HG03196 (cell line): ENCODE measurements around the gene SEMA7A.
"Not testable (repeated sequence)": the region's sequence is repeated elsewhere in the genome, so short reads cannot be mapped to it uniquely, and the experiment has no call there.

Source experiments
- ATAC-seq: cut with Tn5 transposase; IDR thresholded peaks from one replicate; pipeline ENCODE4 v1.9.1; 2021; ENCODE audit not compliant: unreplicated experiment

The SEMA7A gene

DNA sequence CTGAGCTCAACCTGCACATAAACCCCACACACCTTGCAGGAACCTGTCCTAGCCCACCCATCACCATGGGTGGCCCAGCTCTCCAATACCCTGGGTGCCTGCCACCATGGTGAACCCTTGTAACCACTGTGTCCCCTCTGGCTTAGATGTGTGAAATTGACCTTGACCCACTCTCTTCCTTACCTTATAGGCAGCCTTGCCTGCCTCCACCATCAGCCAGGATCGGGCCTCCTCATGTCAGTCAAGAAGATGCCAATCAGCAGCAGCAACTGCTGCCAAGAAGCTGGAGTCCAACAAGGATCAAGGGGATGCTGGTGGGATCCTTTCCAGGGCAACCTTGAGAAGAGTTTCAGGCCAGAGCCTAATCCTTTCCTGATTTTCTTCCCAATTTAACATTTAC, 57.5 kb downstream of the SEMA7A start:
- no peak for ATAC-seq

GRCh38 chr15:74375303-74375693, 58.5 kb downstream of the SEMA7A start:
- ATAC-seq = no peak

DNA sequence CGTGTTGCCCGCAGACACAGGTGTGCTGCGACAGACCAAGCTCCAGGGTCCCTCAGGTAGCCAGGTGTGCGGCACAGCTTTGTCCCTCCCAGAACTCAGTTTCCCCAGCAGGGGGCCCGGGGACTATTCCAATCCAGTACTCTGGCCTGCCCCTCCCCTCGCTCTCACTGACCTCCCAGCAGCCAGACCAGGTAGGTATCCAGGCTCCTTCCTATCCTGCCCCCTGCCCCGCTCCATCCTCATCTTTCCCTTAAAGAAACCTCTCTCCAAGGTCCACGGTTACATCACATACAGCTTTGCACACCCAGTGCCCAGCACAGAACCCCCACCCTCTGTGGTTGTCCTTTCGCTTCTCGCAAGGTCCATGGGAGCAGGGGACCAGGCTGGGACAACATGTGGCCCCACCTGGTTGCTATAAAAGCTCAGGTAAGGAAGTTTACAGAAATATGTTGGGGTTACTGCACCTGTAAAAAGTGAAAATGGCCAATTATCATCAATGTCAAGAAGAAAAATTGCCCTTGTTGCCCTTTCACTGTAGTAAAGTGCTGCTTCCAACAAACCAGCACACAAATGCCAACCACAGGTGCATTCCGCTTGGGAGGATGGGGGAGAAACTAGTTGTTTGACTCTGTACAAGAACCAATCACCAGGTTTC, 59.0 kb downstream of the SEMA7A start:
- no peak for ATAC-seq

DNA sequence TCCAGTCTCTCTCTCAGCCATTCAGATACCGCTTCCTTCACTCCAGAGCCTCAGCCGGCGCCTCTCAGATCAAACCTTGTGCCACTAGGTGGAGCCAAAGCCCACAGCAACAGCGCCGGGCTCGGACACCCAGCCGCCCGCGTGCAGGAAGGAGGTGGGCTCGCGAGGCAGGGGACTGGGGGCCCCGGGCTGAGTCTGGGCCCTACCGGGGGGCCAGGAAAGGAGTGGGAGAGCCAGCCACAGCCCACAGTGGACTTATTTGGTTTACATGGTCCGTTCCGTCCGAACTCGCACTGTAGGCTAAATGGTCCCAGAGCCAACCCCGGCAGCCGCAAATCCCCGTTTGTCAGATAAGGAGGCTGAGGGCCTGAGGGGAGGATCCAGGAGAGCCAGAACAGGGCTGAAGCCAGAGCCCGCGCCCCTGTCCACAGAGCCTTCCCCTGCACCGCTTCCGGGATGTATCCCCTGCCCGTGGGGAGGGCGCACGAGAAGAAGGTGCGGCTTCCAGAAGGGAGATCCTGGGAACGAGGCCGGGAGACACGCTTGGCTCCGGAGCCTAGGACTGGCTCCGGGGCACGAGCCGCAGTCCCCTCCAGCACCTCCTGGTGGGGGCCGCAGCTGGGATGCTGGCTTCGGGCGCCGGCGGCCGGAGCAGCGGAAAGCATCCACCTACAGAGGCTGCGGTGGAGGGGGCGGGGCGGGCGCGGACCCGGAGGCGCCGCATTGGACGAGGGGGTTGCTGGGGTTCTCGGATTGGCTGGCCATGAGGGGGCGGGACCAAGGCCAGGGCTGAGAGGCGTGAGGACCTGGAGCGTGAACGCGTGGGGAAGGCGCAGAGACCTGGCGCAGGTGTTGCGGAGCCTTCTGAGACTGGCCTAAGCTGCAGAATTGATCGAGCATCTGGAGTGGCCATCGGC, 59.8 kb downstream of the SEMA7A start:
- peak; percentile 65 for ATAC-seq

DNA sequence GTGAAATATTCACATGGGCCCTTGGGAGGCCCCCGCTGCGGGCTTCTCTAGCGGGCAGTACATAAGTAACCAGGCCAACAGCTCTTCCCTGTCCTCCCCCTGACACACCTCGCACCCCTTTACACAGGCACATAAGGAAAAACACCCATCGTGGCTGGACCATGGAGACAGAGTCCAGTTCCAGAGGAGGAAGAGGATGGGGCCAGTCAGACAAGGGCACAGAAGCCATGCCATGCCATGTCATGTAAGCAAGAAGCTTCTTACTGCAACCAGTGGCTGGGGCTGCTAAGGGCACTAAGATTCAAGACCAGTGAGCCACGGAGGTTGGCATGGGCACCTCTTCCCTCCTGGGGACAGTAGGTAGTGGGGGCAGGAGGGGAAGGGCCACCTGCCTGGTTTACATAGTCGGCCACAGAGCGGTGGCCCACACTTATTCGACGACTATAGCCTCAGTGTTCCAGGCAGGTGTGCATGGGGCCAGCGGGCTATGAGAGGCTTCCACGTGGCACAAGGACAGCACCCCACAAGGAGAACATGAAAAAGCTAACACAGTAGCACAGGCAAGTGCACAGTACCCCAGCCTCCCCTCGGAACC, 60.6 kb downstream of the SEMA7A start:
- no peak for ATAC-seq

GRCh38 chr15:74370471-74370870, 63.3 kb downstream of the SEMA7A start:
- no peak for ATAC-seq

- no peak for ATAC-seq
Measured at GRCh38 chr15:74369756-74370155, 64.0 kb downstream of the SEMA7A start.

- no peak for ATAC-seq
Measured at GRCh38 chr15:74369084-74369745, 64.5 kb downstream of the SEMA7A start.

DNA sequence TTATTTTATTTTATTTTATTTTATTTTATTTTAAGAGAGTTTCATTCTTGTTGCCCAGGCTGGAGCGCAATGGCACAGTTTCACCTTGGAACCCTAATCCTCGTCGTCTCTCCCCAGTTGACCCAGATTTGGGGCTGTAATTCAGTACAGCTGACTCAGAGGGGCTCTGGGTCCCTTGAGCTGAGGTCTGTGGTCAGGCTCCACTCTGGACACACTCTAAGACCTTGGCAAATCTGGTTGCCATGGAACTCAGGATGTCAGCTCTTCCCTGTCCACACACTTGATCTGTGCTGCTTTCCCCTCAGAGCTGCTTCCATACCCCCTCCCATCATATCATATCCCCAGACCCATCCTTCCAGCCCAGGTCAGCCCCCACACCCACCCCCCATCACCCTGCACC, 65.6 kb downstream of the SEMA7A start:
- no peak for ATAC-seq

- no peak for ATAC-seq
Measured at GRCh38 chr15:74367296-74367854, 66.4 kb downstream of the SEMA7A start, which contains the start of gene CYP11A1. Gene CYP11A1 (minus strand): TSS chr15:74367646. CDS start chr15:74367585, 61 bp downstream.

- ATAC-seq = no peak
Measured at GRCh38 chr15:74365598-74366445, 67.9 kb downstream of the SEMA7A start.

DNA sequence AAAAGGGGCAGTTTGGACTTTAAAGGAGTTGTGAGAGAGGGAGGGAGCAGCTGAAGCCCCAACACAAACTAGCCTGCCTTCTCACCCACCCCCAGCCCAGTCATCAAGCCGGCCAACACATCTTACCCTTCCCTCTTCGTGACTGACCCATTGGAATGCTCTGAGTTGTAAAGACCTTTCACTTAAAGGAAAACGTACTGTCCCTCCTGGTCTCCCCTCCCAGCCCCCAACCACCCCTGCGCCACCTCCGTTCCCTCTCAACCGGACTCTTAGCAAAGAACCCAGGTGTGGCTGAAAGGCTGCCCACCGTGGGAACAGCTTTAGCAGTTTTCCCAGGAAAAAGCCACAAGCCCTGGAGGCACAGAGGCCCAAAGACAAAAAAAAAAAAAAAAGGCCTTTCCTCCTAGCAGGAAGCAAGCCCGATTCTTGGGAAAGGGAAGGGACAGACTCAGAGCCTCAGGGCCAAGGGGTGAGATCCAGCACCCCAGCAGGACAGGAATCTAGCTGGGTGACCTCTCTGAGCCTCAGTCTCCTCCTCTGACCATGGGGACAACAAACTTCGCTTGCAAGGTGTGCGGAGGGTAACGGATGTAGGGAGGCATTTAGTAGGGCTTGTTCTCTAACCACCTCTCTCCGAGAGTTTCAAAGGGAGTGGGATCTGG, 68.7 kb downstream of the SEMA7A start:
- ATAC-seq = no peak

DNA sequence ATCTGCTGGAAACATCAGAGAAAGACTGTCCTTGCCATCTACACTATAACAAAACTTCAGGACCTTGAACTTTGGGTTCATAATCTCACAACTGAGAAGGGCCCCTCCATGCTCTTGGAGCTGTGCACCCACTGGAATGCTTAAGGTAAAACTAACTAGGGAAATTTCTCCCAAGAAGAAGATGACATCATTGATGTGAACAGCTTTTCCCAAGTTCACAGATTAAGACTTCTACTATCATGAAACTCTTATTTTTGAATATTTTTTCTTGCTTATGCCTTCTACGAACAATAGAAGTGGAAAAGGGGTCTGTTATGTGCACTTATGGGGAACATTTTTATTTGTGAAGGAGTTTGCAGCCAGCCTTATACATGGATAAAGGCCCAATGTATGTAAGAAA, 71.3 kb downstream of the SEMA7A start:
- ATAC-seq = no peak

DNA sequence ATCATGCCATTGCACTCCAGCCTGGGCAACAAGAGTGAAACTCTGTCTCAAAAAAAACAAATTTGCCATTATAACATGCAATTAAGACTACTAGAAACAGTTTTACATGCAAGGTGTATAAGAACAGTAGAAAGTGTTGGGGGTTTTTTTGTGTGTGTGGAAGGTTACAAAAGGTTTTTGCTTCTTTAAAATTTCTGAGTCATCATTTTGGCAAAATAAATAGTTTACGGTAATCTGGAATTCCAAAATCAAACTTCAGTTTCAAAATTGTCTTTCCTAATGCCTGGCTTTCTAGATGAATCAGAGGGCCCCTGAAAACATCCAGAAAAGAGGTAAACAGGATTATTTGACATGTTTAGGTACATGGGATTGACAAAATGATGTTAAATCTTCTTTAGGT, 72.9 kb downstream of the SEMA7A start:
- not testable (repeated sequence) for ATAC-seq

GRCh38 chr15:74359376-74359775, 74.4 kb downstream of the SEMA7A start:
- ATAC-seq = not testable (repeated sequence)
